HG03025 (cell line): ENCODE measurements around the gene KRTAP10-5.
"Not testable (repeated sequence)": the region's sequence is repeated elsewhere in the genome, so short reads cannot be mapped to it uniquely, and the experiment has no call there.

ENCODE experiments used
- ATAC-seq: cut with Tn5 transposase; IDR thresholded peaks from one replicate; pipeline ENCODE4 v1.9.1; 2021; ENCODE audit warnings: mild to moderate bottlenecking, moderate library complexity; ENCODE audit not compliant: unreplicated experiment, low FRiP score

The KRTAP10-5 gene

GRCh38 chr21:44611551-44611950 is 31.1 kb upstream of the KRTAP10-5 start:
- no peak for ATAC-seq

GRCh38 chr21:44610157-44610843 is 29.9 kb upstream of the KRTAP10-5 start:
- ATAC-seq = not testable (repeated sequence)

GRCh38 chr21:44609193-44609592 is 28.8 kb upstream of the KRTAP10-5 start:
- no peak for ATAC-seq

DNA sequence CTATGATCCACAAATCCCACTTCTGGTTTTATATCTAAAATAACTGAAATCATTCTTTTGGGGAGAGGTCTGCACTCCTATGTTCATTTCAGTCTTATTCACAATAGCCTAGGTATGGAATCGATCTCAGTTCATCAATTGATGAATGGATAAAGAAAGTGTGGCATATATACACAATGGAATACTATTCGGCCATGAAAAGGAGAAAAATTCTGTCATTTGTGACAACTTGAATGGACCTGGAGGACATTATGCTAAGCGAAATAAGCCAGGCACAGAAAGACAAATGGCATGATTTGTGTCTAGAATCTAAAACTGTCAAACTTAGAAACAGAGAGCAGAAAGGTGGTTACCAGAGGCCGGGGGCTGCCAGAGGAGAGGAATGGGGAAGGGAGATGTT is 26.1 kb upstream of the KRTAP10-5 start:
- no peak for ATAC-seq

DNA sequence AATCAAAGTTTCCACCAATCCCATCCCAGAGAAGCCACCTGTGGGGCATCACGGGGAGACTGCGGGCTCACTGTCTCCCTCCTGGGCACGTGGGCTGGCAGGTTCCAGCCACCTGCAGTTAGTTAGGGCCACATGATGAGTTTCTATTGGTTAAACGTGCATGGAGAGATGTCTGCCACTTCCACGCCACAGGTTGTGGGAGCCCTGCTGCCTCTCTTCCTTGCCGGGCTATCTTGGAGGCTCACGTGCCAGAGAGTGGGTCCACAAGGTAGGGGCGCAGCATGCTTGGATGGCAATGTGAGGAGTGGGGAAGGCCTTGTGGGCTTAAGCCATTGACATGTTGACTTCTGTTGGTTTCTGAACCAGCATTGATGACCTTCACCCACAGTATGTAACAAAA is 23.5 kb upstream of the KRTAP10-5 start:
- ATAC-seq = no peak

DNA sequence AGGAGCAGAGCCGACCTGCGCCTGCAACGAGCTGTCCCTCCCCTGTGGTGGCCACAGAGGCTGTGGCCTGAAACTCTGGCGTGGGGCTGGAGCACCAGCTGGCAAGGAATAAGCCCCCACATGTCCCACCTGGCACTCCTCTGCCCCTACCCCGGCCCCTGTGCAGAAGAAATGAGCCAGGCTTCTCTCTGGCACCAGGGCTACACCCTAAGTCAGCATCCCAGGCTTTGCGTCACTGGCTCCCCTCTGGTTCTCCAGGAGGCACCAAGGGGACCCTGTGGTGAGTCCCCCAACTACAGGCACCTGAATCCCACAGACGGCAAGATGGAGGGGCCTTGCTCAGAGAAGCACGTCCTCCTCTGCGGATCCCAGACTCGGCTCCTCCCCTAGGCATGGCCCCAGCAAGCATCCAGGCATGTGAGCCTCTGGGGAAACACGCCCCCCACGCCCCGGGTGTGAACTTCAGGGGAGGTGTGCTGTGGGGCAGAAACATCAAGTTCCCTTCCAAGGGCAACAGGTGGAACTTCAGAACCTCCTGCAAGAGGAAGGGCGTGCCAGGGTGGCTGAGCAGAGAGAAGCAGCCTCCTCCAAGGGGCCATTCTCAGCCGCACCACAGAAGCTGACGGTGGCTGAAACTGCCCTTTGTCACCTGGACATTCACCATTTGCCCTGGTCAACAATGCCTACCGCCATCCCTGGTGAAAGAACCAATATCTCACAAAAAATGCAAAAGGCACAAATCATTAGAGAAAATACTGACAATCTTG is 22.9 kb upstream of the KRTAP10-5 start:
- no peak for ATAC-seq

- no peak for ATAC-seq
Measured at GRCh38 chr21:44602463-44602850, 22.1 kb upstream of the KRTAP10-5 start.

DNA sequence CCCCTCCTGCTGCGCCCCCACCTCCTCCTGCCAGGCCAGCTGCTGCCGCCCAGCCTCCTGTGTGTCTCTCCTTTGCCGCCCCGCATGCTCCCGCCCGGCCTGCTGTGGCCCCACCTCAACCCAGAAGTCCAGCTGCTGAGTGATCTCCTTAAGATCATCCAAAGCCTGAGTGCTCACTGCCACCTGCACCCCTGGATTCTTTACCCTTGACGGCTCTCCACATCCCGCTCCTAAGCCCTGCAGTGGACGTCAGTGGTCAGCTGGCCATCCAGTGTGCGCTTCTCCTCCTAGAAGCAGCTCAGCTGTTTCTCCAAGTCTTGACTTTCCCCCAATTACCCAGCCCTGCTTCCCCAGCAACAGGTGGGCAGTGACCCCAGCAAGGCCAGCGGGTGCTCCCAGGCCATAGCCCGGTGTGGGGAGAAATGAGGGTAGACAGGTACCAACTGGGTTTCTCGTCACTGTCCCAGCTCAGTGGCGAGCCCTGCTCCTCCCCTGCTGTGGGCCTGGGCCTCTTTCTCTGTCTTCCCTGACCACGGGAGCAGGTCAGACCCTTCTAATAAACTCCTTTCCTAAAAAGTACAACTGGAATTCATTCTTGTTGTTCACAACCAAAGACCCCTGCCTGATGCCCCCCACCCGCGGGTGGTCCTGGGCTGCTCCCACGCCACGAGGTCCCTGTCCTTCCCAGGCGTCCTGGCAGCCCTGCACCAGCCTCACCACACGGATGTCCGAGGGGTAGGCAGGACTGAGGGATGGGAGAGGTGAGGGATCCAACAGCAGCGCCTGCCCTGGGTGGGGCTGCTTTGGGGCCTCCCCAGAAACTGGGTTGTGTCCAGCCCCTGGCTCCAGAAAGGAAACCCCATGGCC is 21.4 kb upstream of the KRTAP10-5 start:
- ATAC-seq = no peak

- ATAC-seq = not testable (repeated sequence)
Measured at GRCh38 chr21:44601091-44601490, 20.7 kb upstream of the KRTAP10-5 start.

GRCh38 chr21:44600118-44600978 is 19.9 kb upstream of the KRTAP10-5 start, which contains the start of gene KRTAP10-7:
Gene KRTAP10-7 (plus strand): TSS chr21:44600597. CDS start chr21:44600622, 25 bp downstream.
- not testable (repeated sequence) for ATAC-seq

- ATAC-seq = no peak
Measured at GRCh38 chr21:44599264-44600029, 19.0 kb upstream of the KRTAP10-5 start.

- ATAC-seq = no peak
Measured at GRCh38 chr21:44598061-44598460, 17.7 kb upstream of the KRTAP10-5 start.

- ATAC-seq = no peak
Measured at GRCh38 chr21:44596068-44596725, 15.8 kb upstream of the KRTAP10-5 start.

GRCh38 chr21:44595524-44595923 is 15.1 kb upstream of the KRTAP10-5 start:
- no peak for ATAC-seq

DNA sequence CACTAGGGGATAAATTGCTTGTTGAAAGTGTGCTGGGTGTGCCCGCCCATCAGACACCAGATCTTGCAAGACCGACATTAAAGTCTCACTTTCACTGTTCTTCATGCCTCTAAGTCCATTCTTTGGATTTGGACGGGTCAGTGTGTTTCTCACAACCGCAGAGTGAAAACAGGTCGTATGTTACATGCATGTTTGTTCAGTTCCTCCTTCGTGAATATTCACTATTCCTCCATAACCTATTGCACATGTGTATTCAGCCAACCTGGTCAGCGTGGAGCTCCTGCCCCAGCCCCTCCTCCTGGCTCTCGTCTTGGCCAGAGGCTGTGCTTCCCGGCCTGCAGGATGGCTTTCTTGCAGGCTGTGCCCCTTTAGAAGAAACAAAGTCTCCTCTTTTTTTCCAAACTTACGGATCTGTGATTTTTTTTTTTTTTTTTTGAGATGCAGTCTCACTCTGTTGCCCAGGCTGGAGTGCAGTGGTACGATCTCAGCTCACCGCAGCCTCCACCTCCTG is 14.1 kb upstream of the KRTAP10-5 start:
- no peak for ATAC-seq

GRCh38 chr21:44593598-44594405 is 13.4 kb upstream of the KRTAP10-5 start:
- ATAC-seq = no peak

GRCh38 chr21:44592446-44593311 is 12.3 kb upstream of the KRTAP10-5 start, which contains the start of gene KRTAP10-6:
Gene KRTAP10-6 (minus strand): TSS chr21:44592505. CDS start chr21:44592484, 21 bp downstream.
- ATAC-seq = no peak
